ENCODE data around the gene TTC4. TPM values are rescaled to one million over a fixed set of nuclear protein-coding genes. Genes with fewer than 3 reads are reported as not detected.

TTC4 gene
- total RNA-seq, 2 donors from 2014 or later = 12.7 to 17.2 TPM

DNA sequence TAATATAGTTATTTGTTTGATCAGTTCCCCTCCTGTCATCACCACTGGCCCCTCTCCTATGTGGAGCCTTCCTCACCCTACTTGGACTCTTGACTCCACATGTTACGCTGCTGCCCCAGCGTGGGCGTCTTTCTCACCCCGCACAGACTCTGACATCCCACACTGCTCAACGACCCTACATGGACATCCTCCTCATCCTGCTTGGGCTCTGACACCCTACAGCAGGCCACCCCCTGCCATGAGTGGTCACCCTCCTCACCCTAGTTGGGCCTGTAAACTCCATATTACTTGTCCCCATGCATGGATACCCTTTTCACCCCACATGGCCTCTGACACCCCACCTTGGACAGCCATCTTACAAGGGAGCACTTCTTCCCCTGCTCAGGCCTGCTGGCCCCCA, 21.0 kb downstream of the TTC4 start:
- H3K9me3 ChIP-seq = no peaks in the 10 kb centered on the region
- DNase-seq (ENCODE audit: low spot score) (no peak), ATAC-seq (ENCODE audit: insufficient number of reproducible peaks, low FRiP score, low read depth) (no peak)
- H3K27ac ChIP-seq = no peak overlapping the region
- H3K27me3 ChIP-seq (replicated peaks; ENCODE audit: insufficient read depth) = no peaks in the 10 kb centered on the region
- TF ChIP-seq CTCF (IDR thresholded peaks at IDR 0.05) = no peak
- peaks cover 0 to 9% of the 10 kb centered on the region in 2 donors for H3K4me1 ChIP-seq (ENCODE audit: control insufficient read depth in 1 of 2, low read depth in 2 of 2)
- no peak overlapping the region for H3K4me3 ChIP-seq
- peaks cover 57% of the 10 kb centered on the region for H3K36me3 ChIP-seq

DNA sequence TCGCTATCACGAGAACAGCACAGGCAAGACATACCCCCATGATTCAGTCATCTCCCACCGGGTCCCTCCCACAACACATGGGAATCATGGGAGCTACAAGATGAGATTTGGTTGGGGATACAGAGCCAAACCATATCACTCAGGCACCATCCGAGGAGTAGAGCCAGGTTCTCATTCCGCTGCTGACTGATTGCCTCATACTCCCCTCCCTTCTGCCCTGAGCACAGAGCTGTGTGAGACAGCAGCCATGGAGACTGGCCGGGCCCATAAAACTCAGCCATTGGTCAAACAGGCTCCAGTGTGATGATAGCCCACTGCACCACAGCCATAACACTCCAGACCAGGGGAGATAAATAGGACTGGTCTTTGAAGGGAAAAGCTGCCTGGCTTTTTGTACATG, 22.6 kb downstream of the TTC4 start:
- no peaks in the 10 kb centered on the region for H3K27me3 ChIP-seq (replicated peaks; ENCODE audit: insufficient read depth)
- peaks cover 62% of the 10 kb centered on the region for H3K36me3 ChIP-seq
- no peak for TF ChIP-seq CTCF (IDR thresholded peaks at IDR 0.05)
- no peak overlapping the region for H3K27ac ChIP-seq
- DNase-seq (ENCODE audit: low spot score) (no peak), ATAC-seq (ENCODE audit: insufficient number of reproducible peaks, low FRiP score, low read depth) (no peak)
- H3K4me3 ChIP-seq = no peak overlapping the region
- no peaks in the 10 kb centered on the region for H3K9me3 ChIP-seq
- peaks cover 0 to 9% of the 10 kb centered on the region in 2 donors for H3K4me1 ChIP-seq (ENCODE audit: control insufficient read depth in 1 of 2, low read depth in 2 of 2)

DNA sequence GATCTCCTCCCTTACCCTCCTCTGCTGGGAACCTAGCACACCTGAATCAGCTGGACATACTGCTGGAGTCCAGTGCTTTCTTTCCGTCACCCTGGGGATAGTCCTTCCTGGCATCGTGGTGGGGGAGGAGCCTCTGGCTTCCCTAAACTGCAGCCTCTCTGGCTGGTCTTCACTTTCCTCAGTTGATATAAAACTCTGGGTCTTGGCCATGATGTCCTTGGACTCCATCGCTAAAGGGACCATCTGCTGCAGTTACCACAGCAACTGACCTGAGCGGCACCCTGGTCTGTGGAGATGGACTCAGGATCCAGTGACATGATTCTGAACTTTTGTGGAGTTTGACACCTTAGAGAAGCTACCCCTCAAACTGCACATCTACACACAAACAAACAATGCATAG, 25.9 kb downstream of the TTC4 start:
- Histone ChIP-seq H3K9me3 (no peaks in the 10 kb centered on the region), H3K4me3 (no peak overlapping the region), H3K36me3 (peaks cover 60% of the 10 kb centered on the region), H3K27ac (no peak overlapping the region), H3K4me1 (ENCODE audit: control insufficient read depth in 1 of 2, low read depth in 2 of 2) (no peaks in the 10 kb centered on the region), H3K27me3 (replicated peaks; ENCODE audit: insufficient read depth) (no peaks in the 10 kb centered on the region)
- no peak for ATAC-seq (ENCODE audit: insufficient number of reproducible peaks, low FRiP score, low read depth)
- DNase-seq (ENCODE audit: low spot score) = no peak
- no peak for TF ChIP-seq CTCF (IDR thresholded peaks at IDR 0.05)

GRCh38 chr1:54742282-54742681, 26.6 kb downstream of the TTC4 start:
- DNase-seq (ENCODE audit: low spot score) (no peak), ATAC-seq (ENCODE audit: insufficient number of reproducible peaks, low FRiP score, low read depth) (no peak)
- TF ChIP-seq CTCF (IDR thresholded peaks at IDR 0.05) = no peak
- no peaks in the 10 kb centered on the region for H3K9me3 ChIP-seq
- H3K4me3 ChIP-seq = no peak overlapping the region
- H3K4me1 ChIP-seq (ENCODE audit: control insufficient read depth in 1 of 2, low read depth in 2 of 2) = no peaks in the 10 kb centered on the region
- no peaks in the 10 kb centered on the region for H3K27me3 ChIP-seq (replicated peaks; ENCODE audit: insufficient read depth)
- peaks cover 54% of the 10 kb centered on the region for H3K36me3 ChIP-seq
- H3K27ac ChIP-seq = no peak overlapping the region

DNA sequence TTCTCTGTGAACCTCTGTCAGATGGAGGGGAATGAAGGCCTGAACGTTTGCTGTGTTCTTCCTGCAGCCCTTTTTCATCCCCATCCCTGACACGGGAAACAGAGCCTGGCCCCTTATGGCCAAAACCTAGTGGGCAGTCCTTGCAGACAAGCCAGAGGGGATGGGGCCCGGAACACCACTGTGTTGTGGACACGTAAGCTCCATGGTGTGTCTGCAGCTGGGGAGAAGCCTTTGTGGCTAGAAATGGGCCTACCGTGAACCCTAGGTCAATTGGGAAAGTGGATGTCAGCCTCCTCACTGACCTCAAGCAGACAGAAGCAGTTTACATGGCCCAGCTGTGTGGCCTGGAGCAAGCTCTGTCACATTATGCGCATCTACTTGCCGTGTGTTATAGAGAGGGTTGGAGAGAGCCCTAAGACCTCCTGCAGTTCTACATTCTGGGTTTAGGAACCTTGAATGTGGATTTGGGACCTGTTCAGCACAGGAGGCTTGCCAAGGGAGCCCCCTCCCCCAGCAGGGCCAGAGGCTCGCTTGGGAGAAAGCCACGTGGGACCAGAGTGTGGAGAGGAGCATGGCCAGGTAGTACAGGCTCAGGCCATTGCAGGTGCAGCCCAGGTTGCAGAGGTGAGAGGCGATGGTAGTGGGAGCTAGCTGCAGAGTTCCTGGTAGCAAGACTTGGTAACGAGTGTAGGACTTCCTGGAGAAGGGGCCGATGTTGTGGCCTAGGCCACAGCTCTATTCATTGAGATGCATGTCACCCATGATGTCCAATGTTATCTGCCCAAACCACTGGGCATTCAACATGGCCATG, 28.0 kb downstream of the TTC4 start:
- Histone ChIP-seq H3K4me3 (no peak overlapping the region), H3K4me1 (ENCODE audit: control insufficient read depth in 1 of 2, low read depth in 2 of 2) (no peaks in the 10 kb centered on the region), H3K9me3 (no peaks in the 10 kb centered on the region), H3K36me3 (peaks cover 41% of the 10 kb centered on the region), H3K27me3 (replicated peaks; ENCODE audit: insufficient read depth) (no peaks in the 10 kb centered on the region), H3K27ac (no peak overlapping the region)
- DNase-seq (ENCODE audit: low spot score) (no peak), ATAC-seq (ENCODE audit: insufficient number of reproducible peaks, low FRiP score, low read depth) (no peak)
- no peak for TF ChIP-seq CTCF (IDR thresholded peaks at IDR 0.05)
